HG02623 (cell line): ENCODE results near the gene TAF6L.
"Not testable (repeated sequence)": the region's sequence is repeated elsewhere in the genome, so short reads cannot be mapped to it uniquely, and the experiment has no call there.

ENCODE experiments used
- ATAC-seq: cut with Tn5 transposase; IDR thresholded peaks from one replicate; pipeline ENCODE4 v1.9.1; 2021; ENCODE audit warnings: moderate library complexity; ENCODE audit not compliant: unreplicated experiment

TAF6L gene

GRCh38 chr11:62771144-62772021 is at the start of gene TAF6L:
TAF6L (plus strand) TSS chr11:62771396; CDS start chr11:62775784, 4,388 bp downstream.
- ATAC-seq, result peak; percentile 71

GRCh38 chr11:62721994-62722393 is 49.2 kb upstream of the TAF6L start:
- no peak for ATAC-seq

GRCh38 chr11:62724171-62724570 is 47.0 kb upstream of the TAF6L start:
- no peak for ATAC-seq

- ATAC-seq, result no peak
Measured at GRCh38 chr11:62725646-62726045, 45.5 kb upstream of the TAF6L start.

GRCh38 chr11:62726156-62726914 is 44.9 kb upstream of the TAF6L start:
- no peak for ATAC-seq

GRCh38 chr11:62726915-62727164 is 44.4 kb upstream of the TAF6L start:
- peak; percentile 2 for ATAC-seq

GRCh38 chr11:62727165-62727871 is 43.9 kb upstream of the TAF6L start, which contains the start of gene HNRNPUL2:
HNRNPUL2 (minus strand) TSS chr11:62727457; CDS start chr11:62727156, 301 bp downstream.
- ATAC-seq, result peak; percentile 68

- peak; percentile 45 for ATAC-seq
Measured at GRCh38 chr11:62727872-62728170, 43.4 kb upstream of the TAF6L start.

- ATAC-seq, result no peak
Measured at GRCh38 chr11:62728171-62728988, 42.8 kb upstream of the TAF6L start, which contains the start of gene TTC9C. TTC9C (plus strand) TSS chr11:62728486; CDS start chr11:62728849, 363 bp downstream.

GRCh38 chr11:62730076-62730475 is 41.1 kb upstream of the TAF6L start:
- ATAC-seq, result not testable (repeated sequence)

- ATAC-seq, result no peak
Measured at GRCh38 chr11:62732830-62733229, 38.4 kb upstream of the TAF6L start.

- no peak for ATAC-seq
Measured at GRCh38 chr11:62737196-62737595, 34.0 kb upstream of the TAF6L start.

GRCh38 chr11:62747475-62748160 is 23.6 kb upstream of the TAF6L start:
- ATAC-seq, result no peak

GRCh38 chr11:62749931-62750330 is 21.3 kb upstream of the TAF6L start:
- ATAC-seq, result not testable (repeated sequence)

GRCh38 chr11:62752177-62752785 is 18.9 kb upstream of the TAF6L start:
- ATAC-seq, result no peak

GRCh38 chr11:62752994-62753735 is 18.0 kb upstream of the TAF6L start:
- no peak for ATAC-seq

- peak; percentile 91 for ATAC-seq
Measured at GRCh38 chr11:62753736-62754603, 17.2 kb upstream of the TAF6L start, which contains the start of gene ZBTB3. ZBTB3 (minus strand) TSS chr11:62754160; CDS start chr11:62753664, 496 bp downstream.

GRCh38 chr11:62755086-62755615 is 16.0 kb upstream of the TAF6L start:
- no peak for ATAC-seq
